ENCODE measurements around the gene HDAC4. TPM values are rescaled to one million over a fixed set of nuclear protein-coding genes. Genes with fewer than 3 reads are reported as not detected.
"Not testable (repeated sequence)": the region's sequence is repeated elsewhere in the genome, so short reads cannot be mapped to it uniquely, and the experiment has no call there.

The HDAC4 gene
- total RNA-seq, 1 donor from 2014 or later = 18.3 TPM

- no peak for DNase-seq (ENCODE audit: extremely low read depth, low read depth, low spot score)
Measured at GRCh38 chr2:239285932-239286230, 114.9 kb downstream of the HDAC4 start.

GRCh38 chr2:239285071-239285931 is 115.5 kb downstream of the HDAC4 start:
- DNase-seq (ENCODE audit: extremely low read depth, low read depth, low spot score) = no peak

GRCh38 chr2:239283961-239284795 is 116.6 kb downstream of the HDAC4 start:
- DNase-seq (ENCODE audit: extremely low read depth, low read depth, low spot score) = no peak

GRCh38 chr2:239283288-239283945 is 117.4 kb downstream of the HDAC4 start:
- no peak for DNase-seq (ENCODE audit: extremely low read depth, low read depth, low spot score)

GRCh38 chr2:239282448-239283287 is 118.2 kb downstream of the HDAC4 start:
- no peak for DNase-seq (ENCODE audit: extremely low read depth, low read depth, low spot score)

- DNase-seq (ENCODE audit: extremely low read depth, low read depth, low spot score) = not testable (repeated sequence)
Measured at GRCh38 chr2:239280296-239281017, 120.4 kb downstream of the HDAC4 start.

GRCh38 chr2:239279508-239280295 is 121.1 kb downstream of the HDAC4 start:
- DNase-seq (ENCODE audit: extremely low read depth, low read depth, low spot score) = no peak

GRCh38 chr2:239278941-239279365 is 121.9 kb downstream of the HDAC4 start:
- no peak for DNase-seq (ENCODE audit: extremely low read depth, low read depth, low spot score)

GRCh38 chr2:239278361-239278760 is 122.5 kb downstream of the HDAC4 start:
- DNase-seq (ENCODE audit: extremely low read depth, low read depth, low spot score) = no peak

GRCh38 chr2:239277401-239278085 is 123.3 kb downstream of the HDAC4 start:
- no peak for DNase-seq (ENCODE audit: extremely low read depth, low read depth, low spot score)

GRCh38 chr2:239276851-239277250 is 124.0 kb downstream of the HDAC4 start:
- DNase-seq (ENCODE audit: extremely low read depth, low read depth, low spot score) = no peak

- no peak for DNase-seq (ENCODE audit: extremely low read depth, low read depth, low spot score)
Measured at GRCh38 chr2:239275847-239276831, 124.7 kb downstream of the HDAC4 start.

GRCh38 chr2:239275044-239275685 is 125.7 kb downstream of the HDAC4 start:
- DNase-seq (ENCODE audit: extremely low read depth, low read depth, low spot score) = no peak

- DNase-seq (ENCODE audit: extremely low read depth, low read depth, low spot score) = no peak
Measured at GRCh38 chr2:239274391-239275043, 126.3 kb downstream of the HDAC4 start.

GRCh38 chr2:239273280-239274234 is 127.3 kb downstream of the HDAC4 start:
- DNase-seq (ENCODE audit: extremely low read depth, low read depth, low spot score) = no peak

Measured in glomerular endothelial cell (primary cell).